Gastrocnemius medialis (tissue), 4 donors: ENCODE data around the gene RNF141. TPM values are rescaled to one million over a fixed set of nuclear protein-coding genes. Genes with fewer than 3 reads are reported as not detected.

Source experiments
- ATAC-seq, 2 donors: fragments of 150-250 bp; one replicate each; pipeline ENCODE4 v1.9.1; 2016
- DNase-seq, 2 donors: peaks; one replicate each; pipeline ENCODE4 v3.0.0-alpha.2; 2019
- H3K27ac ChIP-seq, 4 donors: fragments of 200-600 bp; sonication (generic); 1 replicate in 1 of 4; 2 replicates in 3 of 4; pipeline ENCODE4 v1.5.1; 2016 to 2018; ENCODE audit warnings: mild to moderate bottlenecking in 2 of 4, moderate library complexity in 1 of 4
- H3K27me3 ChIP-seq, 3 donors: fragments of 200-600 bp; sonication (generic) in 2 of 3; 1 replicate in 1 of 3; 2 replicates in 2 of 3; pipeline versions ENCODE4 v1.5.1 to v1.6.0; 2016 to 2019; ENCODE audit warnings: mild to moderate bottlenecking in 1 of 3, moderate library complexity in 1 of 3
- H3K36me3 ChIP-seq, 2 donors: fragments of 200-600 bp; sonication (generic) in 1 of 2; one replicate each; pipeline ENCODE4 v1.5.1; 2017 to 2018
- H3K4me1 ChIP-seq, 2 donors: fragments of 200-600 bp; sonication (generic) in 1 of 2; one replicate each; pipeline ENCODE4 v1.5.1; 2016 to 2017; ENCODE audit warnings: mild to moderate bottlenecking in 2 of 2
- H3K4me3 ChIP-seq, 4 donors: fragments of 200-600 bp; sonication (generic) in 3 of 4; 1 replicate in 1 of 4; 2 replicates in 3 of 4; pipeline ENCODE4 v1.5.1; 2016 to 2019; ENCODE audit warnings: mild to moderate bottlenecking in 2 of 4
- H3K9me3 ChIP-seq, 3 donors: fragments of 200-600 bp; sonication (generic) in 2 of 3; 1 replicate in 1 of 3; 2 replicates in 2 of 3; pipeline ENCODE4 v1.5.1; 2016 to 2019
- POLR2A ChIP-seq, 2 donors: fragments of 450-650 bp; IDR thresholded peaks; one replicate each; pipeline ENCODE4 v1.6.1; 2017; ENCODE audit warnings: antibody characterized with exemption in 2 of 2, mild to moderate bottlenecking in 2 of 2, moderate library complexity in 2 of 2
- in situ Hi-C, 4 donors: fragments of 200-750 bp; cut with MboI; loops; one replicate each; pipeline versions ENCODE4 v1.15.0 to v1.8.0; 2017; ENCODE audit warnings: low sequenced_read_pairs in 4 of 4
- intact Hi-C: fragments of 100-400 bp; cut with DNase I; formaldehyde crosslinking; loops from one replicate; pipeline ENCODE4 v1.15.1; 2023; ENCODE audit warnings: low total_unique reads
- total RNA-seq, 4 donors: library from RNA; depleted of rRNA; stranded (reverse); fragments of >200 nt; gene quantifications; one replicate each; pipeline versions ENCODE4 v1.1.0 to v1.2.3, GENCODE V29; 2016
- TF ChIP-seq, protein P1 (sequence below), 5 experiments: fragments of 450-650 bp in 3 of 5; fragments of 200-600 bp in 2 of 5; sonication (generic) in 2 of 5; IDR thresholded peaks in 4 of 5; conservative IDR thresholded peaks in 1 of 5; 1 replicate in 4 of 5; 2 replicates in 1 of 5; pipeline ENCODE4 v1.5.1; 2016 to 2019; ENCODE audit warnings: antibody characterized with exemption in 5 of 5, mild to moderate bottlenecking in 3 of 5, moderate library complexity in 3 of 5

RNF141 gene
- total RNA-seq, 4 donors from 2014 or later = 16.8 to 38.2 (median 19.0) TPM

GRCh38 chr11:10519630-10520029 is 21.4 kb downstream of the RNF141 start:
- DNase-seq = no peak
- H3K4me1 ChIP-seq = peaks cover 9 to 15% of the 10 kb centered on the region in 2 donors
- intact Hi-C loops = loop anchor here (10.0 kb wide), 1 partner anchor 215 kb away; no protein-coding TSS in a partner anchor
- H3K9me3 ChIP-seq = no peaks in the 10 kb centered on the region
- H3K27me3 ChIP-seq = no peaks in the 10 kb centered on the region
- no peak for ATAC-seq
- TF ChIP-seq, protein P1, sequence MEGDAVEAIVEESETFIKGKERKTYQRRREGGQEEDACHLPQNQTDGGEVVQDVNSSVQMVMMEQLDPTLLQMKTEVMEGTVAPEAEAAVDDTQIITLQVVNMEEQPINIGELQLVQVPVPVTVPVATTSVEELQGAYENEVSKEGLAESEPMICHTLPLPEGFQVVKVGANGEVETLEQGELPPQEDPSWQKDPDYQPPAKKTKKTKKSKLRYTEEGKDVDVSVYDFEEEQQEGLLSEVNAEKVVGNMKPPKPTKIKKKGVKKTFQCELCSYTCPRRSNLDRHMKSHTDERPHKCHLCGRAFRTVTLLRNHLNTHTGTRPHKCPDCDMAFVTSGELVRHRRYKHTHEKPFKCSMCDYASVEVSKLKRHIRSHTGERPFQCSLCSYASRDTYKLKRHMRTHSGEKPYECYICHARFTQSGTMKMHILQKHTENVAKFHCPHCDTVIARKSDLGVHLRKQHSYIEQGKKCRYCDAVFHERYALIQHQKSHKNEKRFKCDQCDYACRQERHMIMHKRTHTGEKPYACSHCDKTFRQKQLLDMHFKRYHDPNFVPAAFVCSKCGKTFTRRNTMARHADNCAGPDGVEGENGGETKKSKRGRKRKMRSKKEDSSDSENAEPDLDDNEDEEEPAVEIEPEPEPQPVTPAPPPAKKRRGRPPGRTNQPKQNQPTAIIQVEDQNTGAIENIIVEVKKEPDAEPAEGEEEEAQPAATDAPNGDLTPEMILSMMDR (IDR thresholded peaks at IDR 0.05 in 4 of 5, conservative IDR thresholded peaks at IDR 0.05 in 1 of 5) = no peak
- no peak for TF ChIP-seq POLR2A (IDR thresholded peaks at IDR 0.05)
- H3K27ac ChIP-seq = no peak overlapping the region
- in situ Hi-C loops = loop anchor here in 2 of 4 donors (10.0 to 25.0 kb wide), 2 partner anchors 215 to 218 kb away; no protein-coding TSS in a partner anchor
- H3K36me3 ChIP-seq = peaks cover 0 to 54% of the 10 kb centered on the region in 2 donors
- H3K4me3 ChIP-seq = no peak overlapping the region

- intact Hi-C loops (loop anchor here (10.0 kb wide), 1 partner anchor 216 kb away; no protein-coding TSS in a partner anchor), in situ Hi-C loops (loop anchor here in 2 of 4 donors (10.0 to 25.0 kb wide), 2 partner anchors 216 to 218 kb away; no protein-coding TSS in a partner anchor)
- no peak for ATAC-seq
- H3K4me3 ChIP-seq = no peak overlapping the region
- H3K27ac ChIP-seq = no peak overlapping the region
- no peaks in the 10 kb centered on the region for H3K27me3 ChIP-seq
- no peaks in the 10 kb centered on the region for H3K9me3 ChIP-seq
- peaks cover 0 to 53% of the 10 kb centered on the region in 2 donors for H3K36me3 ChIP-seq
- TF ChIP-seq, protein P1 (IDR thresholded peaks at IDR 0.05 in 4 of 5, conservative IDR thresholded peaks at IDR 0.05 in 1 of 5) = no peak
- no peak for TF ChIP-seq POLR2A (IDR thresholded peaks at IDR 0.05)
- H3K4me1 ChIP-seq = peaks cover 9 to 22% of the 10 kb centered on the region in 2 donors
- no peak for DNase-seq
These were observed 22.1 kb downstream of the RNF141 start for GRCh38 chr11:10518891-10519290.

DNA sequence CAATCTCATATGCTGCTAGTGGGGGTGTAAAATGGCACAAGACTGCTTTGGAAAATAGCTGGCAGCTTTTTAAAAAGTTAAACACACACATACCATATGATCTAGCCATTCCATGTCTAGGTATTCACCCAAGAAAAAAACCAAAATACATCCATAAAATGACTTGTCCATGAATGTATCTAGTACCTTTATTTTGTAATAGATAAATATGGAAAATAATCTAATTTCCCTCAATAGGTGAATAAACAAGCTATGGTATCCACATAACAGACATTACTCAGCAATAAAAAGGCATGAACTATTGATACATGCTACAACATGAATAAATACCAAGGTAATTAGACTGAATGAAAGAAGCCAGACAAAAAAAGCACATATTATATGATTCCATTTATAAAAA is 22.9 kb downstream of the RNF141 start:
- DNase-seq (no peak), ATAC-seq (no peak)
- Histone ChIP-seq H3K27me3 (no peaks in the 10 kb centered on the region), H3K27ac (no peak overlapping the region), H3K36me3 (peaks cover 0 to 50% of the 10 kb centered on the region in 2 donors), H3K4me3 (no peak overlapping the region), H3K4me1 (peaks cover 9 to 22% of the 10 kb centered on the region in 2 donors), H3K9me3 (no peaks in the 10 kb centered on the region)
- TF ChIP-seq, protein P1 (IDR thresholded peaks at IDR 0.05 in 4 of 5, conservative IDR thresholded peaks at IDR 0.05 in 1 of 5) = no peak
- no peak for TF ChIP-seq POLR2A (IDR thresholded peaks at IDR 0.05)
- in situ Hi-C loops (loop anchor here in 2 of 4 donors (10.0 to 25.0 kb wide), 2 partner anchors 217 to 219 kb away; no protein-coding TSS in a partner anchor), intact Hi-C loops (loop anchor here (10.0 kb wide), 1 partner anchor 217 kb away; no protein-coding TSS in a partner anchor)

DNA sequence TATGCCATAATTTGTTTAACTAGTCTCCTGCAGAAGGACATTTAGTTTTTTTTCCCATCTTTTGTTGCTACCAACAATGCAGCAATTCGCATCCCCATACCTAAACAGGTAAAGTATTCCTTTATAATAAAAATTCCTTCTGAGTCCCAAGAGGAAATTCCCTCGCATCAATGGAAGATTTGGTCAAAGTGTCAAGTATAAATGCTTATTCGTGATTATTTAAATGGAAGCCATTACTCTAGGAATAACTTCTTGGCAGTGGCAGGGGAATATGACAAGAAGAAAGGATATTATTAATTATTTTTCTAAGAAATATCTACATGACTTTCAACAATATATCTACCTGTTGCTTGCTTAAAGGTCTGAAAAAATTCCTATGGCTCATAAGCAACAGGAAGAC is 25.6 kb downstream of the RNF141 start:
- intact Hi-C loops = loop anchor here (10.0 kb wide), 1 partner anchor 219 kb away; no protein-coding TSS in a partner anchor
- no peak for ATAC-seq
- no peaks in the 10 kb centered on the region for H3K9me3 ChIP-seq

More for the DNA sequence above, 25.6 kb downstream of the RNF141 start:
- Histone ChIP-seq H3K4me1 (peaks cover 0 to 10% of the 10 kb centered on the region in 2 donors), H3K27ac (no peak overlapping the region), H3K36me3 (peaks cover 0 to 58% of the 10 kb centered on the region in 2 donors), H3K4me3 (no peak overlapping the region), H3K27me3 (no peaks in the 10 kb centered on the region)
- TF ChIP-seq, protein P1 (IDR thresholded peaks at IDR 0.05 in 4 of 5, conservative IDR thresholded peaks at IDR 0.05 in 1 of 5) = no peak
- TF ChIP-seq POLR2A (IDR thresholded peaks at IDR 0.05) = no peak
- DNase-seq = no peak
- in situ Hi-C loops = loop anchor here in 2 of 4 donors (10.0 to 25.0 kb wide), 2 partner anchors 219 to 222 kb away; no protein-coding TSS in a partner anchor
